A549 (cell line): ENCODE results near the gene AIMP2.

Source experiments
- CTCF ChIP-seq: fragments of >200 bp; sonication (Bioruptor Twin); formaldehyde crosslinking; IDR thresholded peaks from 3 replicates; pipeline ENCODE4 v1.5.1; 2016
- ELK1 ChIP-seq: fragments of 150-350 bp; IDR thresholded peaks from 2 replicates; pipeline ENCODE4 v1.6.1; 2014; ENCODE audit warnings: low read depth, mild to moderate bottlenecking, low read length
- HOXA7 ChIP-seq: fragments of 250-450 bp; sonication (Bioruptor Pico); IDR thresholded peaks from 2 replicates; pipeline ENCODE4 v1.5.0; 2020; ENCODE audit warnings: mild to moderate bottlenecking, moderate library complexity
- JUN ChIP-seq, 2 experiments: fragments of >200 bp; sonication (Bioruptor Twin); formaldehyde crosslinking; IDR thresholded peaks; 2 replicates in 1 of 2; 3 replicates in 1 of 2; pipeline ENCODE4 v1.6.1; 2016 to 2017
- MYC ChIP-seq: IDR thresholded peaks from 2 replicates; pipeline ENCODE4 v1.6.1; 2012; ENCODE audit warnings: mild to moderate bottlenecking, inconsistent platforms, low read length, improper control_type of control experiment, borderline replicate concordance
- RAD21 ChIP-seq, 2 experiments: fragments of >200 bp in 1 of 2; sonication (Bioruptor Twin) in 1 of 2; formaldehyde crosslinking in 1 of 2; IDR thresholded peaks in 1 of 2; conservative IDR thresholded peaks in 1 of 2; 2 replicates in 1 of 2; 3 replicates in 1 of 2; pipeline ENCODE4 v1.6.1; 2012 to 2018; ENCODE audit warnings: inconsistent platforms in 1 of 2
- USF2 ChIP-seq: fragments of 450-650 bp; IDR thresholded peaks from 2 replicates; pipeline ENCODE4 v1.6.1; 2014; ENCODE audit warnings: antibody characterized with exemption

- TF ChIP-seq CTCF (no peak), RAD21 (conservative IDR thresholded peaks at IDR 0.05 in 1 of 2, IDR thresholded peaks at IDR 0.05 in 1 of 2) (no peak), ELK1 (no peak), JUN (IDR thresholded peaks at IDR 0.05) (no peak), USF2 (no peak), MYC (no peak), HOXA7 (CRISPR knock-in tag) (no peak)
These were observed 26.6 kb downstream of the AIMP2 start for GRCh38 chr7:6035686-6036085.
